Stimulated activated CD8-positive, alpha-beta memory T cell treated with anti-CD3 and anti-CD28 coated beads, Interleukin-7, amount 100 ng/mL, for 24 hours (primary cell): Measurements from ENCODE around the gene RECQL5.

Experiments used
- DNase-seq: peaks from one replicate; pipeline ENCODE4 v3.0.0-alpha.2; 2020; ENCODE audit warnings: low read depth

The RECQL5 gene

GRCh38 chr17:75688209-75688825 lies 21.4 kb upstream of the RECQL5 start:
- no peak for DNase-seq

GRCh38 chr17:75685499-75685898 lies 18.5 kb upstream of the RECQL5 start:
- no peak for DNase-seq

- no peak for DNase-seq
Measured at GRCh38 chr17:75684924-75685323, 18.0 kb upstream of the RECQL5 start.

GRCh38 chr17:75684249-75684648 lies 17.3 kb upstream of the RECQL5 start:
- DNase-seq = no peak

- no peak for DNase-seq
Measured at GRCh38 chr17:75683583-75683982, 16.6 kb upstream of the RECQL5 start.

GRCh38 chr17:75681289-75681688 lies 14.3 kb upstream of the RECQL5 start:
- DNase-seq = no peak

GRCh38 chr17:75680431-75680830 lies 13.5 kb upstream of the RECQL5 start:
- DNase-seq = no peak

- no peak for DNase-seq
Measured at GRCh38 chr17:75679706-75680211, 12.8 kb upstream of the RECQL5 start.

- no peak for DNase-seq
Measured at GRCh38 chr17:75676461-75676860, 9.5 kb upstream of the RECQL5 start.

GRCh38 chr17:75673487-75673886 lies 6.5 kb upstream of the RECQL5 start:
- DNase-seq = no peak

GRCh38 chr17:75672011-75672410 lies 5.1 kb upstream of the RECQL5 start:
- DNase-seq = no peak

GRCh38 chr17:75670868-75671267 lies 3.9 kb upstream of the RECQL5 start:
- DNase-seq = no peak

- no peak for DNase-seq
Measured at GRCh38 chr17:75668489-75668888, 1.5 kb upstream of the RECQL5 start.

GRCh38 chr17:75667825-75668224 lies 871 bp upstream of the RECQL5 start:
- DNase-seq = no peak

GRCh38 chr17:75665981-75666380 lies 973 bp downstream of the RECQL5 start:
- no peak for DNase-seq

- no peak for DNase-seq
Measured at GRCh38 chr17:75664099-75664549, 2.8 kb downstream of the RECQL5 start.

GRCh38 chr17:75662511-75662910 lies 4.4 kb downstream of the RECQL5 start:
- DNase-seq = no peak

GRCh38 chr17:75661531-75661930 lies 5.4 kb downstream of the RECQL5 start:
- DNase-seq = no peak

- DNase-seq = no peak
Measured at GRCh38 chr17:75658237-75658636, 8.7 kb downstream of the RECQL5 start.

GRCh38 chr17:75654176-75654575 lies 12.8 kb downstream of the RECQL5 start:
- no peak for DNase-seq

- DNase-seq = no peak
Measured at GRCh38 chr17:75652934-75653549, 13.9 kb downstream of the RECQL5 start.

GRCh38 chr17:75652341-75652740 lies 14.6 kb downstream of the RECQL5 start:
- no peak for DNase-seq

GRCh38 chr17:75650874-75651273 lies 16.1 kb downstream of the RECQL5 start:
- no peak for DNase-seq

GRCh38 chr17:75649687-75650086 lies 17.3 kb downstream of the RECQL5 start:
- DNase-seq = no peak
